ENCODE data around the gene TSPAN18. TPM values are rescaled to one million over a fixed set of nuclear protein-coding genes. Genes with fewer than 3 reads are reported as not detected.

TSPAN18 gene
- total RNA-seq, 4 donors from 2014 or later, result 0.34 to 11.5 (median 2.7) TPM

GRCh38 chr11:44876194-44876723 lies 149.5 kb downstream of the TSPAN18 start:
- no peak for TF ChIP-seq CTCF (IDR thresholded peaks at IDR 0.05; ENCODE audit: low read depth)

GRCh38 chr11:44876906-44877305 lies 150.1 kb downstream of the TSPAN18 start:
- no peak for TF ChIP-seq CTCF (IDR thresholded peaks at IDR 0.05; ENCODE audit: low read depth)

- no peak for TF ChIP-seq CTCF (IDR thresholded peaks at IDR 0.05; ENCODE audit: low read depth)
Measured at GRCh38 chr11:44877571-44878497, 151.1 kb downstream of the TSPAN18 start.

- TF ChIP-seq CTCF (IDR thresholded peaks at IDR 0.05; ENCODE audit: low read depth), result no peak
Measured at GRCh38 chr11:44878711-44879110, 151.9 kb downstream of the TSPAN18 start.

- no peak for TF ChIP-seq CTCF (IDR thresholded peaks at IDR 0.05; ENCODE audit: low read depth)
Measured at GRCh38 chr11:44879432-44879831, 152.7 kb downstream of the TSPAN18 start.

- no peak for TF ChIP-seq CTCF (IDR thresholded peaks at IDR 0.05; ENCODE audit: low read depth)
Measured at GRCh38 chr11:44880511-44880910, 153.7 kb downstream of the TSPAN18 start.

- no peak for TF ChIP-seq CTCF (IDR thresholded peaks at IDR 0.05; ENCODE audit: low read depth)
Measured at GRCh38 chr11:44880953-44881352, 154.2 kb downstream of the TSPAN18 start.
